PC-9 (cell line): Measurements from ENCODE around the gene KMT2A.
A peak's percentile ranks its signal among the peaks of the same experiment; 100 is the strongest.

ENCODE experiments used
- CTCF ChIP-seq: fragments of 200-600 bp; sonication (generic); conservative IDR thresholded peaks from 2 replicates; pipeline ENCODE4 v1.6.1; 2017; ENCODE audit warnings: mixed run types, antibody characterized with exemption, mild to moderate bottlenecking, moderate library complexity
- EZH2 ChIP-seq: fragments of 200-600 bp; sonication (generic); IDR thresholded peaks from 2 replicates; pipeline ENCODE4 v1.8.0; 2017; ENCODE audit warnings: antibody characterized with exemption, low read depth

- peak; percentile 54 for TF ChIP-seq CTCF
- TF ChIP-seq EZH2: no peak
Observed at GRCh38 chr11:118485273-118485672, 49.0 kb downstream of the KMT2A start.
